Measurements from ENCODE around the gene ATP13A1. TPM values are rescaled to one million over a fixed set of nuclear protein-coding genes. Genes with fewer than 3 reads are reported as not detected.

ATP13A1 gene
- 80.7 TPM for total RNA-seq

GRCh38 chr19:19663256-19664120, at the start of gene ATP13A1:
Gene ATP13A1 (minus strand): TSS chr19:19663676. CDS start chr19:19663666, 10 bp downstream.

GRCh38 chr19:19668230-19669012, 4.9 kb upstream of the ATP13A1 start, which contains the start of gene ZNF101:
Gene ZNF101 (plus strand): TSS chr19:19668839. CDS start chr19:19668964, 125 bp downstream.

GRCh38 chr19:19643158-19644053, 20.1 kb downstream of the ATP13A1 start, which contains the start of gene GMIP:
Gene GMIP (minus strand): TSS chr19:19643657. CDS start chr19:19643529, 128 bp downstream.

GRCh38 chr19:19627621-19628500, 35.6 kb downstream of the ATP13A1 start, which contains the start of gene LPAR2:
Gene LPAR2 (minus strand): TSS chr19:19628220. CDS start chr19:19627275, 945 bp downstream.

GRCh38 chr19:19618219-19619051, 45.0 kb downstream of the ATP13A1 start, which contains the start of gene PBX4:
Gene PBX4 (minus strand): TSS chr19:19618687. CDS start chr19:19618629, 58 bp downstream.

Other genes starting within 250 kb of the ATP13A1 start
- 2.4 TPM for gene TSSK6, start 148.1 kb downstream of the ATP13A1 start, total RNA-seq
- 44.9 TPM for gene NDUFA13, start 147.5 kb downstream of the ATP13A1 start, total RNA-seq
- 3.2 TPM for gene YJEFN3, start 134.8 kb downstream of the ATP13A1 start, total RNA-seq
- gene CILP2, start 125.4 kb downstream of the ATP13A1 start, total RNA-seq: 3.7 TPM
- 8.6 TPM for gene PBX4, start 45.0 kb downstream of the ATP13A1 start, total RNA-seq
- gene LPAR2, start 35.5 kb downstream of the ATP13A1 start, total RNA-seq: 15.4 TPM
- 9.2 TPM for gene GMIP, start 20.0 kb downstream of the ATP13A1 start, total RNA-seq
- 9.3 TPM for gene ZNF101, start 5.2 kb upstream of the ATP13A1 start, total RNA-seq
- 30.3 TPM for gene ZNF14, start 69.4 kb upstream of the ATP13A1 start, total RNA-seq
- gene ZNF506, start 158.1 kb upstream of the ATP13A1 start, total RNA-seq: 65.3 TPM
- 56.9 TPM for gene ZNF253, start 202.2 kb upstream of the ATP13A1 start, total RNA-seq
- gene ZNF93, start 237.3 kb upstream of the ATP13A1 start, total RNA-seq: 27.5 TPM